KMS-11 (cell line): ENCODE data around the gene HS3ST2.

Experiments
- H2AFZ ChIP-seq: fragments of 200-600 bp; sonication (generic); 2 replicates; pipeline ENCODE4 v1.6.1; 2016; ENCODE audit warnings: antibody characterized with exemption, mixed run types, low read depth
- H3K27ac ChIP-seq: fragments of 200-600 bp; sonication (generic); 2 replicates; pipeline ENCODE4 v1.6.1; 2016; ENCODE audit warnings: mild to moderate bottlenecking, mixed run types
- H3K27me3 ChIP-seq: fragments of 200-600 bp; sonication (generic); 2 replicates; pipeline ENCODE4 v1.6.1; 2017; ENCODE audit warnings: mild to moderate bottlenecking, low read depth, mixed run types, moderate library complexity; ENCODE audit not compliant: insufficient read depth
- H3K36me3 ChIP-seq: fragments of 200-600 bp; sonication (generic); 2 replicates; pipeline ENCODE4 v1.6.1; 2017; ENCODE audit warnings: mild to moderate bottlenecking, mixed run types; ENCODE audit not compliant: insufficient read depth
- H3K4me1 ChIP-seq: fragments of 200-600 bp; sonication (generic); 2 replicates; pipeline ENCODE4 v1.6.1; 2016; ENCODE audit warnings: mild to moderate bottlenecking, low read depth, mixed run types; ENCODE audit not compliant: poor library complexity, severe bottlenecking
- H3K4me2 ChIP-seq: fragments of 200-600 bp; sonication (generic); 2 replicates; pipeline ENCODE4 v1.7.0; 2016; ENCODE audit warnings: mild to moderate bottlenecking, mixed run types
- H3K4me3 ChIP-seq: fragments of 200-600 bp; sonication (generic); IDR thresholded peaks from 2 replicates; pipeline ENCODE4 v1.6.1; 2017; ENCODE audit warnings: low read depth, low read length, mixed read lengths; ENCODE audit not compliant: insufficient read depth
- H3K79me2 ChIP-seq: fragments of 200-600 bp; sonication (generic); 2 replicates; pipeline ENCODE4 v1.6.1; 2016; ENCODE audit warnings: low read depth, mixed run types; ENCODE audit not compliant: insufficient read depth
- H3K9ac ChIP-seq: fragments of 200-600 bp; sonication (generic); 2 replicates; pipeline ENCODE4 v1.6.1; 2016; ENCODE audit warnings: mild to moderate bottlenecking, mixed run types
- H4K20me1 ChIP-seq: fragments of 200-600 bp; sonication (generic); 2 replicates; pipeline ENCODE4 v1.6.1; 2016; ENCODE audit warnings: mild to moderate bottlenecking, mixed run types; ENCODE audit not compliant: insufficient read depth
- CTCF ChIP-seq: fragments of 200-600 bp; sonication (generic); conservative IDR thresholded peaks from 2 replicates; pipeline ENCODE4 v1.6.1; 2017; ENCODE audit warnings: low read depth, mild to moderate bottlenecking, antibody characterized with exemption, low read length, moderate library complexity, mixed read lengths

HS3ST2 gene

GRCh38 chr16:22847100-22847499 is 33.1 kb downstream of the HS3ST2 start:
- H2AFZ ChIP-seq = no peak overlapping the region
- no peaks in the 10 kb centered on the region for H3K79me2 ChIP-seq
- H3K4me3 ChIP-seq = no peak overlapping the region
- H3K27me3 ChIP-seq = no peaks in the 10 kb centered on the region
- no peak overlapping the region for H3K27ac ChIP-seq
- no peak overlapping the region for H3K4me2 ChIP-seq
- no peak for TF ChIP-seq CTCF
- H4K20me1 ChIP-seq = no peaks in the 10 kb centered on the region
- H3K4me1 ChIP-seq = no peaks in the 10 kb centered on the region
- no peak overlapping the region for H3K9ac ChIP-seq
- no peaks in the 10 kb centered on the region for H3K36me3 ChIP-seq

GRCh38 chr16:22847690-22848089 is 33.7 kb downstream of the HS3ST2 start:
- no peaks in the 10 kb centered on the region for H3K4me1 ChIP-seq
- no peaks in the 10 kb centered on the region for H3K79me2 ChIP-seq
- H4K20me1 ChIP-seq = no peaks in the 10 kb centered on the region
- no peak overlapping the region for H3K27ac ChIP-seq
- H3K36me3 ChIP-seq = no peaks in the 10 kb centered on the region
- no peak overlapping the region for H3K9ac ChIP-seq
- no peak overlapping the region for H2AFZ ChIP-seq
- no peak overlapping the region for H3K4me2 ChIP-seq
- no peak overlapping the region for H3K4me3 ChIP-seq
- no peaks in the 10 kb centered on the region for H3K27me3 ChIP-seq
- TF ChIP-seq CTCF = no peak

GRCh38 chr16:22848451-22848850 is 34.5 kb downstream of the HS3ST2 start:
- H2AFZ ChIP-seq = no peak overlapping the region

GRCh38 chr16:22849517-22849916 is 35.6 kb downstream of the HS3ST2 start:
- no peaks in the 10 kb centered on the region for H3K4me1 ChIP-seq
- no peak for TF ChIP-seq CTCF
- no peak overlapping the region for H2AFZ ChIP-seq
- H3K27me3 ChIP-seq = no peaks in the 10 kb centered on the region
- H3K27ac ChIP-seq = no peak overlapping the region
- no peak overlapping the region for H3K9ac ChIP-seq
- no peaks in the 10 kb centered on the region for H3K36me3 ChIP-seq
- no peaks in the 10 kb centered on the region for H4K20me1 ChIP-seq
- H3K4me3 ChIP-seq = no peak overlapping the region
- H3K4me2 ChIP-seq = no peak overlapping the region
- no peaks in the 10 kb centered on the region for H3K79me2 ChIP-seq

More at GRCh38 chr16:22848451-22848850, 34.5 kb downstream of the HS3ST2 start:
- H3K36me3 ChIP-seq = no peaks in the 10 kb centered on the region
- H4K20me1 ChIP-seq = no peaks in the 10 kb centered on the region
- H3K79me2 ChIP-seq = no peaks in the 10 kb centered on the region
- no peaks in the 10 kb centered on the region for H3K4me1 ChIP-seq
- no peak overlapping the region for H3K4me2 ChIP-seq
- H3K27me3 ChIP-seq = no peaks in the 10 kb centered on the region
- no peak overlapping the region for H3K27ac ChIP-seq
- no peak for TF ChIP-seq CTCF
- H3K4me3 ChIP-seq = no peak overlapping the region
- H3K9ac ChIP-seq = no peak overlapping the region
